ENCODE data around the gene SEMA6C. TPM values are rescaled to one million over a fixed set of nuclear protein-coding genes. Genes with fewer than 3 reads are reported as not detected.

SEMA6C gene
- total RNA-seq, 1 experiment from 2014 or later, result 2.5 TPM

DNA sequence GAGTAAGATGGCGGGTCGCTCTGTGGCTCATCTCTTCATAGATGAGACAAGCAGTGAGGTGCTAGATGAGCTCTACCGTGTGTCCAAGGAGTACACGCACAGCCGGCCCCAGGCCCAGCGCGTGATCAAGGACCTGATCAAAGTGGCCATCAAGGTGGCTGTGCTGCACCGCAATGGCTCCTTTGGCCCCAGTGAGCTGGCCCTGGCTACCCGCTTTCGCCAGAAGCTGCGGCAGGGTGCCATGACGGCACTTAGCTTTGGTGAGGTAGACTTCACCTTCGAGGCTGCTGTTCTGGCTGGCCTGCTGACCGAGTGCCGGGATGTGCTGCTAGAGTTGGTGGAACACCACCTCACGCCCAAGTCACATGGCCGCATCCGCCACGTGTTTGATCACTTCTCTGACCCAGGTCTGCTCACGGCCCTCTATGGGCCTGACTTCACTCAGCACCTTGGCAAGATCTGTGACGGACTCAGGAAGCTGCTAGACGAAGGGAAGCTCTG is 12.4 kb upstream of the SEMA6C start:
- no peak for DNase-seq (ENCODE audit: low spot score)

DNA sequence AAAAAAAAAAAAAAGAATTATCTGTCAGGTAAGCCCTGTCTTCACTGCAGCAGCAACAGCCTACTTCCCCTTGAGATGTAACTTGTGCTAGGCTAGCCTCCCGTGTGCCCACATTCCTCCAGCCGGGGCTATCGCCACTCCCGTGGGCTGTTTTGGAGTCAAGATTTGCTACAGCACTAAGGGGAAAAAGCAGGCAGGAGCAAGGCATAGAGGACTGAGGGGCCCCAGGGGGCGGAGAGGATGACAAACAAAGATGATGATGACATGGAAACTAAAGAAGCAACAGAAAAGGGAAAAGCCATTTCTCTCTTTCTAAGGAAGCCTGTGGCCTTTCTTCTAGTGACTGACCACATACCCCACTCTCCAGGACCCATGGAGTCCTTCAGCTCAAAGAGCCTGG is 11.9 kb upstream of the SEMA6C start:
- no peak for DNase-seq (ENCODE audit: low spot score)

GRCh38 chr1:151157067-151157531 is 10.7 kb upstream of the SEMA6C start:
- no peak for DNase-seq (ENCODE audit: low spot score)

GRCh38 chr1:151156515-151156819 is 10.0 kb upstream of the SEMA6C start, which contains the start of gene TNFAIP8L2:
TSS of gene TNFAIP8L2 (plus strand) at chr1:151156649. CDS start at chr1:151158698, 2,049 bp downstream.
- DNase-seq (ENCODE audit: low spot score), result no peak

GRCh38 chr1:151147665-151148064 is 1.2 kb upstream of the SEMA6C start:
- DNase-seq (ENCODE audit: low spot score), result no peak

DNA sequence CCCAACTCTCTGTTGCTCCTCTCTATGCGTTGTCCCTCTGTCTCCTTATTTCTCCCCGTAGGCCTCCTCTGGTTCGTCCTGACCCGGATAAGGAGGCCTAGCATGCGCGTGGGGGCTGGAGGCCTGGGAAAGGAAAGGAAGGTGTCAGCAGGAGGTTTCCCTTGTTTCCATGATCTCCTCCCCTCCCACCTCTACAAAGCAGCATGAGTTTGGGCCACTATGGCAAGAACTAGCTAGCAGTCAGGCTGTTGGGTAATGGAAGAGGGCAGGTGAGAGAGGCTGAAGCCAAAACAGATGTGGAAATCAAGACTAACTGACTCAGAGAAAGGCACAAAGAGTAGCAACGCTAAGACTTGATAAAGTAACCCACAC is 687 bp upstream of the SEMA6C start:
- no peak for DNase-seq (ENCODE audit: low spot score)

DNA sequence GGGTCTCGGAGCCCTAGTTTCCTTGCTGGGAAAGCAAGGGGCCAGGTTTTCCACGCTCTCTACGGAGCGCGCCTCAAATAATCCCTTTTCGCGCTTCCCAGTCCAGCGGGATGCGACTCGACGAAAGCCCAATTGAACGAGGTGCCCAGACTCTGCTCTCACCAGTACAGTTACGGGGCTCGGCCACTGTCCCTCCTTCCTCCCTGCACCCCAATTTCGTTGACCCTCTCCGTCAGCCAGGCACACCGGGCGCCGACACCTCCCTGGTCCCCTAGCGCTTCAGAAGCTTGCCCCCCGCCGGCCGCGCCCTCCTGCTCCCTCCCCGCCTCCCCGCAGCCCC is 389 bp downstream of the SEMA6C start:
- DNase-seq (ENCODE audit: low spot score), result no peak

- no peak for DNase-seq (ENCODE audit: low spot score)
Measured at GRCh38 chr1:151145304-151146071, 943 bp downstream of the SEMA6C start.

DNA sequence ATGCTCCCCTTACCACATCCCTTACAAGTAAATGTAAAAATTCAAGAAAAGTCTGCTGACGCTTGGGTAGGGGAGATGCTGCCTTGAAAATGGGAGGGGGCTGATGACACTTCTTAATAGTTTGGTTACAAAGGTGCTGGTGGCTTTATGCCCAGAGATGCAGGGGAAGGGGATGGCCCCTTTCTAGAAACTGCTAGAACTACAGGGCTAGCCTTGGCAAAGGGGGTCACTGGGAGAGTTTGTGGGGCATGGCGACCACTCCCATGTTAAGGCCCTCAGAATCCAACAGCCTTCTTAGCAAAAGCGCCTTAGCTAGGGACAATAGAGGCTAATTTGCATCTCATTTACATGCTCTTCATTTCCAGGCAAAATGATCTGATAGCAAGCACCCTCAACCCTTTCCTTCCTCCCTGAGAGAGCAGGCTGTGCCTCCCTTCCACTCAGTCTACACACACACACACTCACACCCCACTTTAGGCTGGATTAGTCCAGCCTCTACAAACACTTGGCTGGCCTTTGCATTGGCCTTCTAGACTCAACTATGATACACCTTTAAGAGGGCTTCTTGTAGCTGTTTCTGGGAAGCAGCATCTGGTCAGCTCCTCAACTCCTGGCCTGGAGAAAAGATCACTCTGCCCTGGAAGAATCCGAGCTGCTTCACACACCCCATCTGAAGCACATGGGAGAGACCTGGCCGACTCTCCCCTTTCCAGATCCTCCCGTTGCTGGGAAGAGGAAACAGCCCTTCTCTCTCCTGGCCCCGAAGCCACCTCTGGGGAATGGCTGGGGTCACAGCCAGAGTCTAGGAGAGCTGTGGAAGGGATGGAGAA is 1.7 kb downstream of the SEMA6C start:
- no peak for DNase-seq (ENCODE audit: low spot score)

GRCh38 chr1:151143986-151144385 is 2.4 kb downstream of the SEMA6C start:
- no peak for DNase-seq (ENCODE audit: low spot score)

GRCh38 chr1:151143057-151143435 is 3.4 kb downstream of the SEMA6C start:
- DNase-seq (ENCODE audit: low spot score), result no peak

DNA sequence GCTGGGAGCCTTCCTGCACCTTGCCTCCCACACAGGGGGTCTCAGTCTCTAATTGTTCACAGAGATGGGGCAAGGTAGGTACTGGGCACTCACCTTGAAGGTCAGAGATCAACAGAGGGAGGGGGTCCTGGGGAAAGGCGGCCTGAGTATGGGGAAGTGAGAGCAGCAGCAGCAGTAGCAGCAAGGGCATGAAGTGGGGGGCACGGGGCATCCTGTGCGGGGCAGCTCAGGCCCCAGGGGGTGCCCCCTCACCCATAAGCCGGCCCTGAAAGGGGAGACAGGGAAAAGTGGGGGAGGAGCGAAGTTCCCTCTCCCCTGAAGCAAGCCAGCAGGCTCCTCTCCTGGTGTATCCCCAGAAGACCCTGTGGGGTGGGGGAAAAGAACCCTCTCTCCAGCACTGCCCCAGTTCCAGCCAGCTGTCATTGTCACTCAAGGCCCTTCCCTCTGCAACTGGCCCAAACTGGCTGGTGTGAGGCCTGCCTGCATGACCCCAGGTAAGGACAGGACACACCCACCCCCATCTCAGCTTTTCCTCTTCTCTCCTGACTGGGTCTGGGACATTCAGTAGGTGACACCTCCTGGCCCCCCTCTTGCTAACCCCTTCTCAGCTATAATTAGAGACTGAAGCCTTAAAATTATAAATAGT is 3.9 kb downstream of the SEMA6C start:
- no peak for DNase-seq (ENCODE audit: low spot score)

GRCh38 chr1:151137789-151138188 is 8.6 kb downstream of the SEMA6C start:
- DNase-seq (ENCODE audit: low spot score), result no peak

- no peak for DNase-seq (ENCODE audit: low spot score)
Measured at GRCh38 chr1:151135433-151136385, 10.7 kb downstream of the SEMA6C start.

GRCh38 chr1:151134991-151135390 is 11.4 kb downstream of the SEMA6C start:
- no peak for DNase-seq (ENCODE audit: low spot score)

GRCh38 chr1:151134396-151134795 is 12.0 kb downstream of the SEMA6C start:
- no peak for DNase-seq (ENCODE audit: low spot score)

DNA sequence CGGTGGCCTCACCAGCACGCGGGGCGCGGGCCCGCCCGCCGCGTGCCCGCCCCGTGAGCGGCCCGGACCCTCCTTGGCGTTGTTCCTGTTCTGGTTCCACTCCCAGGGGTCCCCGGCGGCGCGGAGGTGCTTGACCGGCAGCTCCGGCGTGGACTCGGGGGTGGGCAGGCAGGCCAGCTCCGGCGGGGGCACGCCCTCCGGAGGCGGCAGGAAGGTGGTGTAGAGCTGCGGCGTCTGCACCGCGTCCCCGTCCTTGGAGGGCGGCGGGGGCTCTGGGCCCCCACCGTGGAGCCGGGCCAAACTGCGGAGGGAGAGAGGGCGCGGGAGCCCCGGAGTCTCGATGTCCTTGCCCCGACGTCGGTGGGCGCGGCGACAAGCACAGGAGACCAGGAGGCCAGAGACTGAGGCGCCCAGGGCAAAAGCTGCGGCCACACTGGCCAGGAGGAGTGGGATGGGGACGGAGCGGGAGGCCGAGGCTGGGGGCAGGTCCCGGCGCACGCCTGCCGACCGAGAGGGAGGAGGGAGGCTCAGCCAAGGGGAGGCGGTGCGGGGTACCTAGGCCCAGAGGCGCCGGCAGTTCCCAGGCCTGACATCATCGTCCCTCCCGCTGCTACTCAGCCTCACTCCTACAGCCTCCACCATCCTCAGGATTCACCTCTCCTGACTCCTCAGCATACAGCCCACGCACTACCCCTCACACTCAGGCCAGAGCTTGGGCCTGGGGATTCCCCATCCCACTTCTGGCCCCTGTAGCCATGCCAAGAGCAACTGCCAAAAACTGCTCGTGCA is 13.2 kb downstream of the SEMA6C start:
- DNase-seq (ENCODE audit: low spot score), result no peak

- no peak for DNase-seq (ENCODE audit: low spot score)
Measured at GRCh38 chr1:151132335-151133017, 14.0 kb downstream of the SEMA6C start.

DNA sequence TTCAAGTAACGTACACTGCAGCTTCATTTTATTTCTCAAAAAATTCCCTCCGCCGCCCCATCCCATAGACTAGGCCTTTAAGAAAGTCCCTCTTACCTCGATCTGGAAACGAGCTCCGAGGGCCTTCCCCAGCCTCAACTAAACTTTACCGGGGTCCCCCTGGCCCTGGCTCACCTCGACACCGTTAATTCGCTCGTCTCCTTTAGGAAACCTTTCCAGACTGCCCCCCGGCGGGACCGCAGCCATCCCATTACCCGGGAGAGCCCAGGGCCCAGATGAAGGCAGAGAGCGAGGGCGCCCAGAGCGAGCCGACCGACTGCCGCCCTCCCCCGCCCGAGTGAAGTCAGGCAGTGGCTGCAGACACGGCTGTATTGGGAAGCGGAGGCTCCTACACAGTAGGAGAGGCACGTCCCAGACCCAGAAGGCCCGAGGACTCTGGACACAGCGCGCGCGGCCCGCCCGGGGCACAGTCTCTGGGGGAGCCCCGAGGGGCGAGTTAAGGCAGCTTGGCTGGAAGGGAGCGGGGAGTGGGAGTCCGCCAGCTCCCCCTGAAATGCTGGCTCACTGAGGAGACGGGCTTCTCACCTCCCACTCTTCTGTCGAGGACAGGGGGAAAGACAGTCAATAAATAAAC is 14.6 kb downstream of the SEMA6C start:
- DNase-seq (ENCODE audit: low spot score), result no peak
